GM12878 (cell line): ENCODE data around the gene COPB1. TPM values are rescaled to one million over a fixed set of nuclear protein-coding genes. Genes with fewer than 3 reads are reported as not detected.

Experiments used
- CREM ChIP-seq: IDR thresholded peaks from 2 replicates; pipeline ENCODE4 v1.6.1; 2014; ENCODE audit warnings: antibody characterized with exemption, low read depth
- EGR1 ChIP-seq, 2 experiments: IDR thresholded peaks; 1 replicate in 1 of 2; 2 replicates in 1 of 2; pipeline ENCODE4 v1.6.1; 2011 to 2012; ENCODE audit warnings: low read depth in 2 of 2, low read length in 2 of 2, borderline replicate concordance in 1 of 2, mild to moderate bottlenecking in 1 of 2, moderate library complexity in 1 of 2
- EZH2 ChIP-seq: IDR thresholded peaks from 2 replicates; pipeline ENCODE4 v1.6.1; 2012; ENCODE audit warnings: low read depth, mild to moderate bottlenecking, control low read depth, inconsistent platforms, low read length, borderline replicate concordance; ENCODE audit not compliant: control insufficient read depth
- NBN ChIP-seq: fragments of 450-650 bp; IDR thresholded peaks from 2 replicates; pipeline ENCODE4 v1.6.1; 2016
- NR2C1 ChIP-seq: fragments of 450-650 bp; IDR thresholded peaks from 2 replicates; pipeline ENCODE4 v1.6.1; 2017; ENCODE audit warnings: antibody characterized with exemption, mild to moderate bottlenecking, moderate library complexity
- NR2C2 ChIP-seq: IDR thresholded peaks from 2 replicates; pipeline ENCODE4 v1.6.1; 2011; ENCODE audit warnings: borderline replicate concordance, low read depth; ENCODE audit not compliant: control insufficient read depth, insufficient read length
- PAX8 ChIP-seq: fragments of 450-650 bp; IDR thresholded peaks from 2 replicates; pipeline ENCODE4 v1.6.1; 2017; ENCODE audit warnings: mild to moderate bottlenecking, moderate library complexity
- SMARCA5 ChIP-seq: fragments of 450-650 bp; IDR thresholded peaks from 2 replicates; pipeline ENCODE4 v1.6.1; 2017; ENCODE audit warnings: mild to moderate bottlenecking
- SREBF1 ChIP-seq: IDR thresholded peaks from 2 replicates; pipeline ENCODE4 v1.6.1; 2012; ENCODE audit warnings: mild to moderate bottlenecking, low read length
- SRF ChIP-seq, 2 experiments: IDR thresholded peaks; 2 replicates each; pipeline ENCODE4 v1.6.1; 2011; ENCODE audit warnings: low read depth in 2 of 2, low read length in 2 of 2, mild to moderate bottlenecking in 1 of 2, moderate library complexity in 1 of 2
- STAT3 ChIP-seq: IDR thresholded peaks from 2 replicates; pipeline ENCODE4 v1.6.1; 2011; ENCODE audit warnings: low read depth, low read length, improper control_type of control experiment
- TBL1XR1 ChIP-seq: IDR thresholded peaks from 2 replicates; pipeline ENCODE4 v1.6.1; 2012; ENCODE audit warnings: low read depth, low read length, improper control_type of control experiment
- ZSCAN29 ChIP-seq: fragments of 450-650 bp; IDR thresholded peaks from 2 replicates; pipeline ENCODE4 v1.6.1; 2017; ENCODE audit warnings: mild to moderate bottlenecking, moderate library complexity
- polyA plus RNA-seq, 11 experiments: library from polyadenylated mRNA; depleted of rRNA in 4 of 11; unstranded in 6 of 11; stranded (reverse) in 5 of 11; fragments of >200 nt; fragmentation: Nextera tagmentation in 4 of 11; fragmentation: Illumina TruSeq in 1 of 11; extraction: Ambion mirVana in 4 of 11; extraction: Trizol in 1 of 11; gene quantifications; 1 replicate in 1 of 11; 2 replicates in 10 of 11; pipeline versions ENCODE4 v1.2.1 to v1.2.3, GENCODE V29; 2011 to 2016; ENCODE audit warnings: inconsistent platforms in 2 of 11, missing spikeins in 2 of 11, low read depth in 1 of 11
- total RNA-seq, 4 experiments: library from RNA; depleted of rRNA in 3 of 4; stranded (reverse); fragments of >200 nt in 3 of 4; fragmentation: Illumina TruSeq in 1 of 4; extraction: Trizol in 1 of 4; gene quantifications; 2 replicates each; pipeline versions ENCODE4 v1.2.1 to v1.2.3, GENCODE V29; 2013 to 2021
- TF ChIP-seq, protein P1 (sequence below): fragments of 450-650 bp; IDR thresholded peaks from 2 replicates; pipeline ENCODE4 v1.6.1; 2018; ENCODE audit warnings: borderline replicate concordance, mild to moderate bottlenecking; ENCODE audit not compliant: partially characterized antibody
- TF ChIP-seq, protein P2 (sequence below): fragments of 450-650 bp; formaldehyde crosslinking; IDR thresholded peaks from 2 replicates; pipeline ENCODE4 v1.5.0; 2022; ENCODE audit warnings: mild to moderate bottlenecking, missing genetic modification characterization
- TF ChIP-seq, protein P3 (sequence below): IDR thresholded peaks from 2 replicates; pipeline ENCODE4 v1.6.1; 2011; ENCODE audit warnings: borderline replicate concordance, low read depth, mild to moderate bottlenecking, moderate library complexity, mixed read lengths, low read length; ENCODE audit not compliant: insufficient read depth; ENCODE audit errors: extremely low read length
- TF ChIP-seq, protein P4 (sequence below): fragments of 450-650 bp; IDR thresholded peaks from 2 replicates; pipeline ENCODE4 v1.6.1; 2018; ENCODE audit warnings: mild to moderate bottlenecking, low read depth, moderate library complexity; ENCODE audit not compliant: partially characterized antibody
- TF ChIP-seq, protein P5 (sequence below): fragments of 450-650 bp; IDR thresholded peaks from 2 replicates; pipeline ENCODE4 v1.6.1; 2016; ENCODE audit warnings: mild to moderate bottlenecking

The COPB1 gene
- total and polyA plus RNA-seq, 10 of the 15 experiments (the other 5 are each of a cell fraction or from before 2014, with no cell fraction given): 67.0 to 149 (median 109) TPM

DNA sequence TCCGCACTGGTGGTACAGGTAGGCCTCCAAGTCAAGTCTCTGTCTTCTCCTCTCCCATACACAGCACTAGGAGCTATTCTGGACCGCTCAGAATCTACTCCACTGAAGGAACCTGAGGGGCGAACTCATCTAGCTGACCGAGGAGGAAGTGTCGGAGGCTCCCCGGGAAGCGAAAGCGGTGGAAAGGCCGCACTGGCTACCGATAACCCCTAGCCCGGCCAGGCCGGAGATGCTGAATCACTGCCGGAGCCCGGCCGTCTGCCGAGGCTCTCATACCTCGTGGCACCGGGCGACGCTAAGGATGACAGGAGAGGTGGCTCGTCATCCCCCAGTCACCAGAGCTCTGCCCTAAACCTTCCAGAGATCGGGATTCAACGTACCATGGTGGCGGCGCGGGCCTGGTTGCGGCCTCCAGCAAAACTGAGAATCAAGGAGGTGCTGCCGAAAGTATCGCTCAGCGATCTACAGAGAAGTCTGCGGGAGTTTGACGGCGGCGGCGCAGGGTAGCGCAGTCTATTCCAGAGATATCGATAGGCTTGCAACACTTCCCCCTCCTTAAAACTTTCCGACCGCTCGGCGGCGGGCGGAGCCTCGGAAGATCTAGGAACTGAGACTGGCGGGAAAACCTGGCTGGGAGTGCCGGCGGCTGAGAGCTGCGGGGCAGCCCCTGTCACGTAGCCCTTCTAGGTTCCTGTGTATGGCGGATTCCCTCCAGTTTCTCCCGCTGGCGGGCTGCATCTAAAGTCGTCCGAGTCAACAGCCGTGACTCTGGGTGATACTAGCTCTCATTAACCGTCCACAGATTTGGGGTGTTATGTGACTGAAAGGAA is 20.5 kb upstream of the COPB1 start, which contains the start of gene PSMA1 (continued):
- TF ChIP-seq, protein P1, sequence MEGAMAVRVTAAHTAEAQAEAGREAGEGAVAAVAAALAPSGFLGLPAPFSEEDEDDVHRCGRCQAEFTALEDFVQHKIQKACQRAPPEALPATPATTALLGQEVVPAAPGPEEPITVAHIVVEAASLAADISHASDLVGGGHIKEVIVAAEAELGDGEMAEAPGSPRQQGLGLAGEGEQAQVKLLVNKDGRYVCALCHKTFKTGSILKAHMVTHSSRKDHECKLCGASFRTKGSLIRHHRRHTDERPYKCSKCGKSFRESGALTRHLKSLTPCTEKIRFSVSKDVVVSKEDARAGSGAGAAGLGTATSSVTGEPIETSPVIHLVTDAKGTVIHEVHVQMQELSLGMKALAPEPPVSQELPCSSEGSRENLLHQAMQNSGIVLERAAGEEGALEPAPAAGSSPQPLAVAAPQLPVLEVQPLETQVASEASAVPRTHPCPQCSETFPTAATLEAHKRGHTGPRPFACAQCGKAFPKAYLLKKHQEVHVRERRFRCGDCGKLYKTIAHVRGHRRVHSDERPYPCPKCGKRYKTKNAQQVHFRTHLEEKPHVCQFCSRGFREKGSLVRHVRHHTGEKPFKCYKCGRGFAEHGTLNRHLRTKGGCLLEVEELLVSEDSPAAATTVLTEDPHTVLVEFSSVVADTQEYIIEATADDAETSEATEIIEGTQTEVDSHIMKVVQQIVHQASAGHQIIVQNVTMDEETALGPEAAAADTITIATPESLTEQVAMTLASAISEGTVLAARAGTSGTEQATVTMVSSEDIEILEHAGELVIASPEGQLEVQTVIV: peak; percentile 83
- TF ChIP-seq NR2C2 (peak; percentile 94), SMARCA5 (peak; percentile 61; the same call in 1 of the 2 replicates), NR2C1 (peak; percentile 54; the same call in 1 of the 2 replicates), STAT3 (peak; percentile 60; the same call in 1 of the 2 replicates), ZSCAN29 (no peak), PAX8 (no peak), EZH2 (no peak), SREBF1 (peak; percentile 54; the same call in 1 of the 2 replicates), SRF (IDR thresholded peaks at IDR 0.05; ENCODE audit: low read depth in 2 of 2, low read length in 2 of 2) (peak; percentile 87 to 99), TBL1XR1 (peak; percentile 88), NBN (peak; percentile 80), CREM (peak; percentile 79), EGR1 (IDR thresholded peaks at IDR 0.05; ENCODE audit: borderline replicate concordance in 1 of 2, low read depth in 2 of 2, low read length in 2 of 2) (peak; percentile 73 to 91)
- TF ChIP-seq, protein P2, sequence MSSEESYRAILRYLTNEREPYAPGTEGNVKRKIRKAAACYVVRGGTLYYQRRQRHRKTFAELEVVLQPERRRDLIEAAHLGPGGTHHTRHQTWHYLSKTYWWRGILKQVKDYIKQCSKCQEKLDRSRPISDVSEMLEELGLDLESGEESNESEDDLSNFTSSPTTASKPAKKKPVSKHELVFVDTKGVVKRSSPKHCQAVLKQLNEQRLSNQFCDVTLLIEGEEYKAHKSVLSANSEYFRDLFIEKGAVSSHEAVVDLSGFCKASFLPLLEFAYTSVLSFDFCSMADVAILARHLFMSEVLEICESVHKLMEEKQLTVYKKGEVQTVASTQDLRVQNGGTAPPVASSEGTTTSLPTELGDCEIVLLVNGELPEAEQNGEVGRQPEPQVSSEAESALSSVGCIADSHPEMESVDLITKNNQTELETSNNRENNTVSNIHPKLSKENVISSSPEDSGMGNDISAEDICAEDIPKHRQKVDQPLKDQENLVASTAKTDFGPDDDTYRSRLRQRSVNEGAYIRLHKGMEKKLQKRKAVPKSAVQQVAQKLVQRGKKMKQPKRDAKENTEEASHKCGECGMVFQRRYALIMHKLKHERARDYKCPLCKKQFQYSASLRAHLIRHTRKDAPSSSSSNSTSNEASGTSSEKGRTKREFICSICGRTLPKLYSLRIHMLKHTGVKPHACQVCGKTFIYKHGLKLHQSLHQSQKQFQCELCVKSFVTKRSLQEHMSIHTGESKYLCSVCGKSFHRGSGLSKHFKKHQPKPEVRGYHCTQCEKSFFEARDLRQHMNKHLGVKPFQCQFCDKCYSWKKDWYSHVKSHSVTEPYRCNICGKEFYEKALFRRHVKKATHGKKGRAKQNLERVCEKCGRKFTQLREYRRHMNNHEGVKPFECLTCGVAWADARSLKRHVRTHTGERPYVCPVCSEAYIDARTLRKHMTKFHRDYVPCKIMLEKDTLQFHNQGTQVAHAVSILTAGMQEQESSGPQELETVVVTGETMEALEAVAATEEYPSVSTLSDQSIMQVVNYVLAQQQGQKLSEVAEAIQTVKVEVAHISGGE (CRISPR knock-in tag): no peak
- TF ChIP-seq, protein P3, sequence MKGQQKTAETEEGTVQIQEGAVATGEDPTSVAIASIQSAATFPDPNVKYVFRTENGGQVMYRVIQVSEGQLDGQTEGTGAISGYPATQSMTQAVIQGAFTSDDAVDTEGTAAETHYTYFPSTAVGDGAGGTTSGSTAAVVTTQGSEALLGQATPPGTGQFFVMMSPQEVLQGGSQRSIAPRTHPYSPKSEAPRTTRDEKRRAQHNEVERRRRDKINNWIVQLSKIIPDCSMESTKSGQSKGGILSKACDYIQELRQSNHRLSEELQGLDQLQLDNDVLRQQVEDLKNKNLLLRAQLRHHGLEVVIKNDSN: no peak
- TF ChIP-seq, protein P4, sequence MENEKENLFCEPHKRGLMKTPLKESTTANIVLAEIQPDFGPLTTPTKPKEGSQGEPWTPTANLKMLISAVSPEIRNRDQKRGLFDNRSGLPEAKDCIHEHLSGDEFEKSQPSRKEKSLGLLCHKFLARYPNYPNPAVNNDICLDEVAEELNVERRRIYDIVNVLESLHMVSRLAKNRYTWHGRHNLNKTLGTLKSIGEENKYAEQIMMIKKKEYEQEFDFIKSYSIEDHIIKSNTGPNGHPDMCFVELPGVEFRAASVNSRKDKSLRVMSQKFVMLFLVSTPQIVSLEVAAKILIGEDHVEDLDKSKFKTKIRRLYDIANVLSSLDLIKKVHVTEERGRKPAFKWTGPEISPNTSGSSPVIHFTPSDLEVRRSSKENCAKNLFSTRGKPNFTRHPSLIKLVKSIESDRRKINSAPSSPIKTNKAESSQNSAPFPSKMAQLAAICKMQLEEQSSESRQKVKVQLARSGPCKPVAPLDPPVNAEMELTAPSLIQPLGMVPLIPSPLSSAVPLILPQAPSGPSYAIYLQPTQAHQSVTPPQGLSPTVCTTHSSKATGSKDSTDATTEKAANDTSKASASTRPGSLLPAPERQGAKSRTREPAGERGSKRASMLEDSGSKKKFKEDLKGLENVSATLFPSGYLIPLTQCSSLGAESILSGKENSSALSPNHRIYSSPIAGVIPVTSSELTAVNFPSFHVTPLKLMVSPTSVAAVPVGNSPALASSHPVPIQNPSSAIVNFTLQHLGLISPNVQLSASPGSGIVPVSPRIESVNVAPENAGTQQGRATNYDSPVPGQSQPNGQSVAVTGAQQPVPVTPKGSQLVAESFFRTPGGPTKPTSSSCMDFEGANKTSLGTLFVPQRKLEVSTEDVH: peak; percentile 97
- TF ChIP-seq, protein P5, sequence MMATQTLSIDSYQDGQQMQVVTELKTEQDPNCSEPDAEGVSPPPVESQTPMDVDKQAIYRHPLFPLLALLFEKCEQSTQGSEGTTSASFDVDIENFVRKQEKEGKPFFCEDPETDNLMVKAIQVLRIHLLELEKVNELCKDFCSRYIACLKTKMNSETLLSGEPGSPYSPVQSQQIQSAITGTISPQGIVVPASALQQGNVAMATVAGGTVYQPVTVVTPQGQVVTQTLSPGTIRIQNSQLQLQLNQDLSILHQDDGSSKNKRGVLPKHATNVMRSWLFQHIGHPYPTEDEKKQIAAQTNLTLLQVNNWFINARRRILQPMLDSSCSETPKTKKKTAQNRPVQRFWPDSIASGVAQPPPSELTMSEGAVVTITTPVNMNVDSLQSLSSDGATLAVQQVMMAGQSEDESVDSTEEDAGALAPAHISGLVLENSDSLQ: peak; percentile 59; the same call in 1 of the 2 replicates
